D341Med (cell line): ENCODE data around the gene UCP2.
A peak's percentile ranks its signal among the peaks of the same experiment; 100 is the strongest.
"Not testable (repeated sequence)": the region's sequence is repeated elsewhere in the genome, so short reads cannot be mapped to it uniquely, and the experiment has no call there.

Experiments
- DNase-seq: peaks from one replicate; pipeline ENCODE4 v3.0.0; 2012; ENCODE audit warnings: low spot score

UCP2 gene

GRCh38 chr11:73942010-73942409 lies 40.6 kb downstream of the UCP2 start:
- DNase-seq, result no peak

GRCh38 chr11:73940801-73941570 lies 41.7 kb downstream of the UCP2 start:
- no peak for DNase-seq

GRCh38 chr11:73939096-73939495 lies 43.5 kb downstream of the UCP2 start:
- no peak for DNase-seq

GRCh38 chr11:73936047-73936446 lies 46.6 kb downstream of the UCP2 start:
- not testable (repeated sequence) for DNase-seq

- no peak for DNase-seq
Measured at GRCh38 chr11:73932781-73933180, 49.9 kb downstream of the UCP2 start.

GRCh38 chr11:73931951-73932350 lies 50.7 kb downstream of the UCP2 start:
- DNase-seq, result no peak

- peak; percentile 74 for DNase-seq
Measured at GRCh38 chr11:73931039-73931645, 51.5 kb downstream of the UCP2 start.

GRCh38 chr11:73929388-73929787 lies 53.3 kb downstream of the UCP2 start:
- DNase-seq, result no peak
